OCI-LY7 (cell line): ENCODE results near the gene TULP4. TPM values are rescaled to one million over a fixed set of nuclear protein-coding genes. Genes with fewer than 3 reads are reported as not detected.
A peak's percentile ranks its signal among the peaks of the same experiment; 100 is the strongest.

ENCODE experiments used
- BruUV-seq: library from RNA; stranded (reverse); fragments of 400-500 nt; replicated peaks from 2 replicates; lab custom pipeline; 2021; lab: Mats Ljungman, UMichigan
- CTCF ChIA-PET: fragments of 300-600 bp; sonication (Branson Sonifier 250); formaldehyde crosslinking; loops from one replicate; lab custom pipeline; 2022; ENCODE audit warnings: antibody characterized with exemption; ENCODE audit not compliant: unreplicated experiment; lab: Charles Lee
- POLR2A ChIA-PET: fragments of 300-600 bp; sonication (Branson Sonifier 250); formaldehyde crosslinking; loops from one replicate; lab custom pipeline; 2022; ENCODE audit warnings: antibody characterized with exemption; lab: Charles Lee
- DNase-seq: peaks from one replicate; pipeline ENCODE4 v3.0.0-alpha.2; 2015; ENCODE audit warnings: low spot score
- H2AFZ ChIP-seq: fragments of 200-600 bp; sonication (generic), shearing (Covaris generic); 2 replicates; pipeline ENCODE4 v1.6.1; 2014; ENCODE audit warnings: mild to moderate bottlenecking, antibody characterized with exemption, low read length, moderate library complexity
- H3K27ac ChIP-seq: fragments of 200-600 bp; sonication (generic); 2 replicates; pipeline ENCODE4 v1.5.1; 2014; ENCODE audit warnings: mixed run types, low read depth, mild to moderate bottlenecking, moderate library complexity, low read length, inconsistent platforms; ENCODE audit not compliant: poor library complexity, severe bottlenecking
- H3K36me3 ChIP-seq: fragments of 200-600 bp; sonication (generic); 2 replicates; pipeline ENCODE4 v1.6.1; 2014; ENCODE audit warnings: mild to moderate bottlenecking, antibody characterized with exemption, low read length, moderate library complexity, mixed read lengths; ENCODE audit not compliant: insufficient read depth
- H3K4me1 ChIP-seq: fragments of 200-600 bp; sonication (generic); 2 replicates; pipeline ENCODE4 v1.5.1; 2014; ENCODE audit warnings: mild to moderate bottlenecking, low read length; ENCODE audit not compliant: insufficient read depth, poor library complexity, severe bottlenecking
- H3K4me2 ChIP-seq: fragments of 200-600 bp; sonication (generic); 2 replicates; pipeline ENCODE4 v1.6.1; 2014; ENCODE audit warnings: mild to moderate bottlenecking, low read length
- H3K4me3 ChIP-seq: fragments of 200-600 bp; sonication (generic); 2 replicates; pipeline ENCODE4 v1.5.1; 2014; ENCODE audit warnings: mild to moderate bottlenecking, low read depth, low read length; ENCODE audit not compliant: poor library complexity, severe bottlenecking
- H3K79me2 ChIP-seq: fragments of 200-600 bp; sonication (generic); 2 replicates; pipeline ENCODE4 v1.6.1; 2016; ENCODE audit warnings: low read depth, mild to moderate bottlenecking, low read length, moderate library complexity, mixed read lengths; ENCODE audit not compliant: insufficient read depth
- H3K9me2 ChIP-seq: fragments of 200-600 bp; sonication (generic); 2 replicates; pipeline ENCODE4 v1.6.1; 2016; ENCODE audit warnings: mild to moderate bottlenecking, low read length, mixed read lengths; ENCODE audit not compliant: insufficient read depth
- H3K9me3 ChIP-seq: fragments of 200-600 bp; sonication (generic); 2 replicates; pipeline ENCODE4 v1.6.1; 2014; ENCODE audit warnings: mild to moderate bottlenecking, mixed run types, low read length, mixed read lengths
- H4K20me1 ChIP-seq: fragments of 200-600 bp; sonication (generic); 2 replicates; pipeline ENCODE4 v1.6.1; 2014; ENCODE audit warnings: mild to moderate bottlenecking, antibody characterized with exemption, low read length, moderate library complexity, mixed read lengths; ENCODE audit not compliant: insufficient read depth
- EZH2phosphoT487 ChIP-seq: fragments of 200-600 bp; sonication (generic); IDR thresholded peaks from 2 replicates; pipeline ENCODE4 v1.6.1; 2018; ENCODE audit warnings: low read depth, borderline replicate concordance, mild to moderate bottlenecking, mixed run types, antibody characterized with exemption, low read length, moderate library complexity, mixed read lengths
- intact Hi-C: fragments of 100-400 bp; cut with micrococcal nuclease; formaldehyde crosslinking; loops from one replicate; pipeline ENCODE4 v1.10.0; 2022; ENCODE audit not compliant: unreplicated experiment
- total RNA-seq, 2 experiments: library from RNA; depleted of rRNA in 1 of 2; stranded (reverse); fragments of >200 nt in 1 of 2; shearing (Covaris generic) in 1 of 2; gene quantifications; 2 replicates each; pipeline ENCODE4 v1.2.3, GENCODE V29; 2014 to 2022
- TF ChIP-seq, protein P1 (sequence below): fragments of 200-600 bp; sonication (generic); conservative IDR thresholded peaks from 2 replicates; pipeline ENCODE4 v1.5.1; 2014; ENCODE audit warnings: mild to moderate bottlenecking, antibody characterized with exemption, low read length, moderate library complexity, mixed read lengths

TULP4 gene
- total RNA-seq, 2 experiments from 2014 or later = 62.1 to 64.8 TPM

DNA sequence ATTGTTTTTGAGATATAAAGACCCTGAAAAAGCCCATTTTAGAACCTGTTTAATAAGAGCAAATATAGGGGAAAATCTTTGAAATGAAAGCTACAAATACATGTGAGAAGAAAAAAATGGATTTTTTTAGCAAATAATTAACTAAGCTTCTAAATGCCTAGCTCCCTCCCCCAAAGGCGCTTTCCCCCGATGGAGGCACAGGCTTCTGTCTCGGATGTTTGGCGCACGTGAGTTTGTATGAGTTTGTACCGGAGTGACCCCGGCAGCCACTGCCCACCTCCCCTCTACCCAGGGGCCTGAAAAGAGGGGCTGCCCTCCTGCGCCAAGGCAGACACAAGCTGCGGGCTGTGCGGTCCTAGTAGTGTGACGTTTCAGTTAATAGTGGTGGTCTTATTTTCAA is 197.2 kb downstream of the TULP4 start:
- no peak for DNase-seq
- no peaks in the 10 kb centered on the region for H3K36me3 ChIP-seq
- intact Hi-C loops = no loop called here
- no peak overlapping the region for H2AFZ ChIP-seq
- ChIA-PET POLR2A (interaction anchor here (0.6 to 1.1 kb wide), 3 partner anchors 13 to 228 kb away, joined by 3 to 5 read pairs (median 3); no protein-coding TSS in a partner anchor), CTCF (interaction anchor here (0.6 kb wide), 1 partner anchor 78 kb away, joined by 3 read pairs; no protein-coding TSS in a partner anchor)
- TSS peak; percentile 36 for BruUV-seq
- H3K9me2 ChIP-seq = no peaks in the 10 kb centered on the region
- TF ChIP-seq, protein P1, sequence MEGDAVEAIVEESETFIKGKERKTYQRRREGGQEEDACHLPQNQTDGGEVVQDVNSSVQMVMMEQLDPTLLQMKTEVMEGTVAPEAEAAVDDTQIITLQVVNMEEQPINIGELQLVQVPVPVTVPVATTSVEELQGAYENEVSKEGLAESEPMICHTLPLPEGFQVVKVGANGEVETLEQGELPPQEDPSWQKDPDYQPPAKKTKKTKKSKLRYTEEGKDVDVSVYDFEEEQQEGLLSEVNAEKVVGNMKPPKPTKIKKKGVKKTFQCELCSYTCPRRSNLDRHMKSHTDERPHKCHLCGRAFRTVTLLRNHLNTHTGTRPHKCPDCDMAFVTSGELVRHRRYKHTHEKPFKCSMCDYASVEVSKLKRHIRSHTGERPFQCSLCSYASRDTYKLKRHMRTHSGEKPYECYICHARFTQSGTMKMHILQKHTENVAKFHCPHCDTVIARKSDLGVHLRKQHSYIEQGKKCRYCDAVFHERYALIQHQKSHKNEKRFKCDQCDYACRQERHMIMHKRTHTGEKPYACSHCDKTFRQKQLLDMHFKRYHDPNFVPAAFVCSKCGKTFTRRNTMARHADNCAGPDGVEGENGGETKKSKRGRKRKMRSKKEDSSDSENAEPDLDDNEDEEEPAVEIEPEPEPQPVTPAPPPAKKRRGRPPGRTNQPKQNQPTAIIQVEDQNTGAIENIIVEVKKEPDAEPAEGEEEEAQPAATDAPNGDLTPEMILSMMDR = no peak
- TF ChIP-seq EZH2phosphoT487 = no peak
- H3K27ac ChIP-seq = no peak overlapping the region
- no peaks in the 10 kb centered on the region for H3K79me2 ChIP-seq
- H4K20me1 ChIP-seq = no peaks in the 10 kb centered on the region
- no peak overlapping the region for H3K4me2 ChIP-seq
- no peak overlapping the region for H3K4me3 ChIP-seq
- no peaks in the 10 kb centered on the region for H3K9me3 ChIP-seq
- H3K4me1 ChIP-seq = peaks cover 9% of the 10 kb centered on the region

GRCh38 chr6:158512809-158513208 is 200.5 kb downstream of the TULP4 start:
- Histone ChIP-seq H3K4me3 (no peak overlapping the region), H3K36me3 (no peaks in the 10 kb centered on the region), H3K9me2 (no peaks in the 10 kb centered on the region), H3K4me2 (no peak overlapping the region), H3K4me1 (peaks cover 4% of the 10 kb centered on the region), H4K20me1 (no peaks in the 10 kb centered on the region), H3K79me2 (no peaks in the 10 kb centered on the region), H3K9me3 (no peaks in the 10 kb centered on the region), H2AFZ (no peak overlapping the region), H3K27ac (no peak overlapping the region)
- BruUV-seq = no TSS peak
- CTCF ChIA-PET = no interaction called here
- no peak for TF ChIP-seq EZH2phosphoT487
- TF ChIP-seq, protein P1 = no peak
- POLR2A ChIA-PET = interaction anchor here (1.0 kb wide), 1 partner anchor 20 kb away, joined by 3 read pairs; no protein-coding TSS in a partner anchor
- intact Hi-C loops = no loop called here
- no peak for DNase-seq

DNA sequence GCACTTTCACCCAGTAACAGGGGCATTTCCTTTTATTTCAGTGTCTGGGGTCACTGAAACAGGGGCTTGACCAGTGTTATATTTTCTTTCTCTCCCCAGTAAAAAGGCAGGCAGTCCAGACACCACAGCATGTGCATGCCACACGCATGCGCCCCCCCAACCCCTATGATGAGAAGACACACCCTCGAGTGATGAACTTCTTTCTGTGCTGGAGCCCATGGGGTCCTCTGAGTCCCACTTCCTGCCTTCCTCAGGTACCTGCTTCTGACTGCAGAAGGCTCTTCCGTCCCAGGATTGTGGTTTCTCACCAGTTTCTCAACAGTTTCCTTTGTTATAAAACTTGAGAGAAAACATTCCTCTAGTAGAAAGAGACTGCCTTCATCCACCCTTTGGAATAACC is 201.9 kb downstream of the TULP4 start:
- H3K4me2 ChIP-seq = no peak overlapping the region
- no peaks in the 10 kb centered on the region for H3K9me2 ChIP-seq
- intact Hi-C loops = no loop called here
- H3K27ac ChIP-seq = no peak overlapping the region
- no peaks in the 10 kb centered on the region for H4K20me1 ChIP-seq
- no peak overlapping the region for H2AFZ ChIP-seq
- no peak for DNase-seq
- H3K4me3 ChIP-seq = no peak overlapping the region
- POLR2A ChIA-PET = interaction anchor here (0.9 to 1.2 kb wide), 2 partner anchors 185 to 293 kb away, joined by 3 to 6 read pairs; no protein-coding TSS in a partner anchor
- no peak for TF ChIP-seq EZH2phosphoT487
- TF ChIP-seq, protein P1 = no peak
- no peaks in the 10 kb centered on the region for H3K79me2 ChIP-seq
- H3K4me1 ChIP-seq = peaks cover 10% of the 10 kb centered on the region
- no TSS peak for BruUV-seq
- H3K9me3 ChIP-seq = no peaks in the 10 kb centered on the region
- H3K36me3 ChIP-seq = no peaks in the 10 kb centered on the region
- CTCF ChIA-PET = interaction anchor here (0.6 kb wide), 1 partner anchor 242 kb away, joined by 3 read pairs; no protein-coding TSS in a partner anchor
